ENCODE measurements around the gene MGME1. TPM values are rescaled to one million over a fixed set of nuclear protein-coding genes. Genes with fewer than 3 reads are reported as not detected.

The MGME1 gene
- total and polyA plus RNA-seq, 2 of the 13 experiments (the other 11 are each of a cell fraction or from before 2014, with no cell fraction given) = 36.7 to 66.6 TPM

DNA sequence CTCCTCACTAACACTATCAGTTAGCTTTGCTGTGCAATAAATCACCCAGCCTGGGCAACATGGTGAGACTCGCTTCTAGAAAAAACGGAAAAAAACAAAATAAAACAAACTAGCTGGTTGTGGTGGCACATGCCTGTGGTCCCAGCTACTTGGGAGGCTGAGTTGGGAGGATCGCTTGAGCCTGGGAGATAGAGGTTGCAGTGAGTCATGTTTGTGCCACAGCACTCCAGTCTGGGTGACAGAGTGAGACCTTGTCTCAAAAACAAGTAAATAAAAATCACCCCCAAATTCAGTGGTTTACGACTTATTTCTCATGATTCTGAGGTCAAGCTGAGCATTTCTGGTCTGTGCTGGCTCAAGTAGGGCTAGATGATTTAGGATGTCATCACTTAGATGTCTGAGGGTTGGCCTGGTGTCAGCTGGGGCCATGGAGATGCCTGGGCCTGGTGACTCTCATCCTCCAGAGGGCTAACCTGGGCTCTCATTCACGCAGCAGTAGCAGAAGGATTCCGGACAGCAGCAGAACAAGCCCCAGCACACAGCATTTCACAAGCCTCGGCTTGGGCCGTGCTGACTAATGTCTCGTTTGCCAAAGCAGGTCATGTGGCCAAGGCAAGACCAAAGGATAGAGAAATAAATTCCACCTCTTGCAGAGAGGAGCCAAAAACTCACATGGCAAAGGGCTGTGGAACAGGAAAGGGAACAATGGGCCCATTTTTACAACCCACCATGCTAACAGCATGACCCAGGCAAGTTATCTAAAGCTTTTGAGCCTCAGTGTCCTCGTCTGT lies 32.5 kb downstream of the MGME1 start (continued):
- TF ChIP-seq ATAD3A (CRISPR knock-in tag; IDR thresholded peaks at IDR 0.05) (no peak), HNRNPUL1 (IDR thresholded peaks at IDR 0.05; ENCODE audit: low read depth, low read length) (no peak), HMGA1 (CRISPR knock-in tag; conservative IDR thresholded peaks at IDR 0.05) (no peak), NFE2 (CRISPR knock-in tag; IDR thresholded peaks at IDR 0.05) (no peak), ZNF772 (CRISPR knock-in tag; IDR thresholded peaks at IDR 0.05) (no peak), NFYB (CRISPR knock-in tag; IDR thresholded peaks at IDR 0.05) (no peak), CCDC6 (CRISPR knock-in tag; IDR thresholded peaks at IDR 0.05) (no peak), JUN (CRISPR knock-in tag; IDR thresholded peaks at IDR 0.05) (no peak), HCFC1 (IDR thresholded peaks at IDR 0.05; ENCODE audit: low read depth, low read length) (peak; percentile 24; the same call in 1 of the 2 replicates), SETDB1 (CRISPR knock-in tag; IDR thresholded peaks at IDR 0.05; ENCODE audit: borderline replicate concordance) (no peak)
- TF ChIP-seq, protein P1, sequence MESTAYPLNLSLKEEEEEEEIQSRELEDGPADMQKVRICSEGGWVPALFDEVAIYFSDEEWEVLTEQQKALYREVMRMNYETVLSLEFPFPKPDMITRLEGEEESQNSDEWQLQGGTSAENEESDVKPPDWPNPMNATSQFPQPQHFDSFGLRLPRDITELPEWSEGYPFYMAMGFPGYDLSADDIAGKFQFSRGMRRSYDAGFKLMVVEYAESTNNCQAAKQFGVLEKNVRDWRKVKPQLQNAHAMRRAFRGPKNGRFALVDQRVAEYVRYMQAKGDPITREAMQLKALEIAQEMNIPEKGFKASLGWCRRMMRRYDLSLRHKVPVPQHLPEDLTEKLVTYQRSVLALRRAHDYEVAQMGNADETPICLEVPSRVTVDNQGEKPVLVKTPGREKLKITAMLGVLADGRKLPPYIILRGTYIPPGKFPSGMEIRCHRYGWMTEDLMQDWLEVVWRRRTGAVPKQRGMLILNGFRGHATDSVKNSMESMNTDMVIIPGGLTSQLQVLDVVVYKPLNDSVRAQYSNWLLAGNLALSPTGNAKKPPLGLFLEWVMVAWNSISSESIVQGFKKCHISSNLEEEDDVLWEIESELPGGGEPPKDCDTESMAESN (CRISPR knock-in tag; conservative IDR thresholded peaks at IDR 0.05) = no peak
- TF ChIP-seq, protein P2, sequence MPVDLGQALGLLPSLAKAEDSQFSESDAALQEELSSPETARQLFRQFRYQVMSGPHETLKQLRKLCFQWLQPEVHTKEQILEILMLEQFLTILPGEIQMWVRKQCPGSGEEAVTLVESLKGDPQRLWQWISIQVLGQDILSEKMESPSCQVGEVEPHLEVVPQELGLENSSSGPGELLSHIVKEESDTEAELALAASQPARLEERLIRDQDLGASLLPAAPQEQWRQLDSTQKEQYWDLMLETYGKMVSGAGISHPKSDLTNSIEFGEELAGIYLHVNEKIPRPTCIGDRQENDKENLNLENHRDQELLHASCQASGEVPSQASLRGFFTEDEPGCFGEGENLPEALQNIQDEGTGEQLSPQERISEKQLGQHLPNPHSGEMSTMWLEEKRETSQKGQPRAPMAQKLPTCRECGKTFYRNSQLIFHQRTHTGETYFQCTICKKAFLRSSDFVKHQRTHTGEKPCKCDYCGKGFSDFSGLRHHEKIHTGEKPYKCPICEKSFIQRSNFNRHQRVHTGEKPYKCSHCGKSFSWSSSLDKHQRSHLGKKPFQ (CRISPR knock-in tag; IDR thresholded peaks at IDR 0.05; ENCODE audit: insufficient replicate concordance) = peak; percentile 65
- TF ChIP-seq, protein P3, sequence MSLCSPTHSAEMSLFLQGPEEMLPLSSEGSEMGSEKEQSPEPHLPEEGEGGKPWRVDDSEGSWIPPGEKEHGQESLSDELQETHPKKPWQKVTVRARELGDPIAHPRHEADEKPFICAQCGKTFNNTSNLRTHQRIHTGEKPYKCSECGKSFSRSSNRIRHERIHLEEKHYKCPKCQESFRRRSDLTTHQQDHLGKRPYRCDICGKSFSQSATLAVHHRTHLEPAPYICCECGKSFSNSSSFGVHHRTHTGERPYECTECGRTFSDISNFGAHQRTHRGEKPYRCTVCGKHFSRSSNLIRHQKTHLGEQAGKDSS (CRISPR knock-in tag; IDR thresholded peaks at IDR 0.05; ENCODE audit: borderline replicate concordance, low read depth) = peak; percentile 48; the same call in 1 of the 2 replicates
- TF ChIP-seq, protein P4, sequence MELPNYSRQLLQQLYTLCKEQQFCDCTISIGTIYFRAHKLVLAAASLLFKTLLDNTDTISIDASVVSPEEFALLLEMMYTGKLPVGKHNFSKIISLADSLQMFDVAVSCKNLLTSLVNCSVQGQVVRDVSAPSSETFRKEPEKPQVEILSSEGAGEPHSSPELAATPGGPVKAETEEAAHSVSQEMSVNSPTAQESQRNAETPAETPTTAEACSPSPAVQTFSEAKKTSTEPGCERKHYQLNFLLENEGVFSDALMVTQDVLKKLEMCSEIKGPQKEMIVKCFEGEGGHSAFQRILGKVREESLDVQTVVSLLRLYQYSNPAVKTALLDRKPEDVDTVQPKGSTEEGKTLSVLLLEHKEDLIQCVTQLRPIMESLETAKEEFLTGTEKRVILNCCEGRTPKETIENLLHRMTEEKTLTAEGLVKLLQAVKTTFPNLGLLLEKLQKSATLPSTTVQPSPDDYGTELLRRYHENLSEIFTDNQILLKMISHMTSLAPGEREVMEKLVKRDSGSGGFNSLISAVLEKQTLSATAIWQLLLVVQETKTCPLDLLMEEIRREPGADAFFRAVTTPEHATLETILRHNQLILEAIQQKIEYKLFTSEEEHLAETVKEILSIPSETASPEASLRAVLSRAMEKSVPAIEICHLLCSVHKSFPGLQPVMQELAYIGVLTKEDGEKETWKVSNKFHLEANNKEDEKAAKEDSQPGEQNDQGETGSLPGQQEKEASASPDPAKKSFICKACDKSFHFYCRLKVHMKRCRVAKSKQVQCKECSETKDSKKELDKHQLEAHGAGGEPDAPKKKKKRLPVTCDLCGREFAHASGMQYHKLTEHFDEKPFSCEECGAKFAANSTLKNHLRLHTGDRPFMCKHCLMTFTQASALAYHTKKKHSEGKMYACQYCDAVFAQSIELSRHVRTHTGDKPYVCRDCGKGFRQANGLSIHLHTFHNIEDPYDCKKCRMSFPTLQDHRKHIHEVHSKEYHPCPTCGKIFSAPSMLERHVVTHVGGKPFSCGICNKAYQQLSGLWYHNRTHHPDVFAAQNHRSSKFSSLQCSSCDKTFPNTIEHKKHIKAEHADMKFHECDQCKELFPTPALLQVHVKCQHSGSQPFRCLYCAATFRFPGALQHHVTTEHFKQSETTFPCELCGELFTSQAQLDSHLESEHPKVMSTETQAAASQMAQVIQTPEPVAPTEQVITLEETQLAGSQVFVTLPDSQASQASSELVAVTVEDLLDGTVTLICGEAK (IDR thresholded peaks at IDR 0.05) = no peak
- TF ChIP-seq, protein P4 (CRISPR knock-in tag; IDR thresholded peaks at IDR 0.05) = 0 out of 2 replicates have a peak, but pooled peaks have one; percentile 18

Data from HepG2 (cell line).